Neural cell (in vitro differentiated cells): Measurements from ENCODE around the gene KCNJ1. TPM values are rescaled to one million over a fixed set of nuclear protein-coding genes. Genes with fewer than 3 reads are reported as not detected.

ENCODE experiments used
- H2AFZ ChIP-seq: fragments of 200-600, 300-800 bp; sonication (generic), shearing (Covaris generic); 2 replicates; pipeline ENCODE4 v1.6.0; 2014; ENCODE audit warnings: low read depth, mild to moderate bottlenecking, antibody characterized with exemption, low read length, moderate library complexity
- H3F3A ChIP-seq: fragments of 200-600 bp; shearing (Covaris generic); 2 replicates; pipeline ENCODE4 v1.6.1; 2016; ENCODE audit warnings: mild to moderate bottlenecking, moderate library complexity, mixed read lengths, antibody characterized with exemption, low read length; ENCODE audit not compliant: insufficient read depth, poor library complexity, severe bottlenecking
- H3K27ac ChIP-seq: fragments of 200-600, 300-800 bp; sonication (generic), shearing (Covaris generic); 2 replicates; pipeline ENCODE4 v1.5.1; 2014; ENCODE audit warnings: mild to moderate bottlenecking, low read length, moderate library complexity
- H3K27me3 ChIP-seq: fragments of 300-800, 200-600 bp; sonication (generic), shearing (Covaris generic); 2 replicates; pipeline ENCODE4 v1.6.0; 2014; ENCODE audit warnings: mild to moderate bottlenecking, low read depth, low read length, moderate library complexity; ENCODE audit not compliant: insufficient read depth
- H3K36me3 ChIP-seq: fragments of 300-800, 200-600 bp; sonication (generic), shearing (Covaris generic); 2 replicates; pipeline ENCODE4 v1.5.1; 2014; ENCODE audit warnings: mild to moderate bottlenecking, antibody characterized with exemption, low read length, moderate library complexity; ENCODE audit not compliant: insufficient read depth
- H3K4me2 ChIP-seq: fragments of 300-800, 200-600 bp; sonication (generic), shearing (Covaris generic); 2 replicates; pipeline ENCODE4 v1.6.0; 2014; ENCODE audit warnings: mild to moderate bottlenecking, low read length
- H3K4me3 ChIP-seq: fragments of 300-800, 200-600 bp; sonication (generic), shearing (Covaris generic); 2 replicates; pipeline ENCODE4 v1.5.1; 2014; ENCODE audit warnings: mild to moderate bottlenecking, low read length, moderate library complexity
- H3K79me2 ChIP-seq: fragments of 200-600 bp; shearing (Covaris generic); replicated peaks from 2 replicates; pipeline ENCODE4 v1.6.0; 2014; ENCODE audit warnings: mild to moderate bottlenecking, low read length, moderate library complexity; ENCODE audit not compliant: insufficient read depth
- H3K9ac ChIP-seq: fragments of 300-800, 200-600 bp; sonication (generic), shearing (Covaris generic); 2 replicates; pipeline ENCODE4 v1.6.1; 2016; ENCODE audit warnings: mild to moderate bottlenecking, low read length, mixed read lengths
- H3K9me2 ChIP-seq: fragments of 200-600 bp; shearing (Covaris generic); 2 replicates; pipeline ENCODE4 v1.6.1; 2016; ENCODE audit warnings: mild to moderate bottlenecking, low read length, mixed read lengths; ENCODE audit not compliant: insufficient read depth
- H3K9me3 ChIP-seq: fragments of 200-600, 300-800 bp; sonication (generic), shearing (Covaris generic); 2 replicates; pipeline ENCODE4 v1.6.1; 2016; ENCODE audit warnings: mild to moderate bottlenecking, mixed run types, low read length, moderate library complexity, mixed read lengths
- H4K20me1 ChIP-seq: fragments of 200-600 bp; shearing (Covaris generic); 2 replicates; pipeline ENCODE4 v1.6.1; 2016; ENCODE audit warnings: mild to moderate bottlenecking, mixed run types; ENCODE audit not compliant: insufficient read depth
- CTCF ChIP-seq: fragments of 450-650 bp; IDR thresholded peaks from 2 replicates; pipeline ENCODE4 v1.5.1; 2014; ENCODE audit warnings: antibody characterized with exemption, mild to moderate bottlenecking, moderate library complexity; ENCODE audit not compliant: poor library complexity, severe bottlenecking
- EP300 ChIP-seq: fragments of 450-650 bp; conservative IDR thresholded peaks from 2 replicates; pipeline ENCODE4 v1.6.1; 2014; ENCODE audit warnings: antibody characterized with exemption, mild to moderate bottlenecking, moderate library complexity; ENCODE audit not compliant: poor library complexity, severe bottlenecking
- EZH2 ChIP-seq: fragments of 200-600, 300-800 bp; shearing (Covaris generic), sonication (generic); IDR thresholded peaks from 2 replicates; pipeline ENCODE4 v1.6.1; 2014; ENCODE audit warnings: antibody characterized with exemption, low read length, borderline replicate concordance, mild to moderate bottlenecking; ENCODE audit not compliant: insufficient read depth, poor library complexity, severe bottlenecking
- MXI1 ChIP-seq: fragments of 450-650 bp; conservative IDR thresholded peaks from 2 replicates; pipeline ENCODE4 v1.6.1; 2014; ENCODE audit warnings: antibody characterized with exemption, mild to moderate bottlenecking; ENCODE audit not compliant: poor library complexity, severe bottlenecking
- POLR2AphosphoS5 ChIP-seq: IDR thresholded peaks from 2 replicates; pipeline ENCODE4 v1.6.1; 2012
- RAD21 ChIP-seq: fragments of 450-650 bp; conservative IDR thresholded peaks from 2 replicates; pipeline ENCODE4 v1.6.1; 2014; ENCODE audit warnings: antibody characterized with exemption, mild to moderate bottlenecking, moderate library complexity
- REST ChIP-seq: IDR thresholded peaks from 2 replicates; pipeline ENCODE4 v1.6.1; 2012; ENCODE audit warnings: borderline replicate concordance
- SMC3 ChIP-seq: fragments of 450-650 bp; conservative IDR thresholded peaks from 2 replicates; pipeline ENCODE4 v1.6.1; 2014; ENCODE audit warnings: antibody characterized with exemption, mild to moderate bottlenecking, moderate library complexity; ENCODE audit not compliant: poor library complexity
- TAF1 ChIP-seq: IDR thresholded peaks from 2 replicates; pipeline ENCODE4 v1.6.1; 2012; ENCODE audit warnings: low read depth
- polyA plus RNA-seq: library from polyadenylated mRNA; depleted of rRNA; stranded (reverse); fragments of >200 nt; gene quantifications from 2 replicates; pipeline ENCODE4 v1.2.3, GENCODE V29; 2014

Gene KCNJ1
- polyA plus RNA-seq, 1 donor from 2014 or later: 0.22 TPM

DNA sequence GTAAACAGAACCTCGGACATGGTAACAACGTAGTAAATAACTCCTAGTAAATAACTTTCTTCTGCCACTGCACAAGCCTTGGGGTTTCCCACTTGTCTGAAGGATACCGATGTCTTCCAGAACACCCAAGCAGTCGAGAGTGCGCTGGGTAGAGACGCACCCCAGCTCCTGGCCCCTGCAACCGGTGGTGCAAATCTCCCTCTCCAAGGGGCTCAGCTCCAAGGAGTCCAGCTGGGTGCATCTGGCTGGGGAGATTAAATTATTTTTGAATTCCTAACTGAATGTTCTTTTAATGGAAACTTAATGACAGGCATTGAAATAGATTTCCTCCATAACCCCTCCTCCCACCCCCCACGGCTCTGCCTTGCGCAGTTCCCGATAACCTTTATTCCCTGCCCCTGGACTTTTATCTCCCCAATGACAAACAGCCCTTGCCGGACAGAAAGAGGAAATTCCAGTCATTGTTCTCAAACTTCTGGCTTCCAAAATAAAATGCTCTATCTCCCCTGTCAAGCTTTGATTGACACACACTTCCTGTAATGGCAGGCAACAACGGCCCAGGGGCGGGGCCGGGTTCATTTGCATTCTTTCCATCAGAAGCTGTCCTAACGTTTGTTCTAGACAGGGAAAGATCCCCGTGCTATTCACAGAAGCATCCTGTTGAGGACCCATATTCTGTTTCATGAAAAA lies 31.2 kb downstream of the KCNJ1 start:
- no peaks in the 10 kb centered on the region for H3F3A ChIP-seq
- peak overlapping the region; percentile 35 for H3K27ac ChIP-seq
- no peaks in the 10 kb centered on the region for H3K36me3 ChIP-seq
- no peaks in the 10 kb centered on the region for H4K20me1 ChIP-seq
- H3K9me3 ChIP-seq: no peaks in the 10 kb centered on the region
- no peaks in the 10 kb centered on the region for H3K9me2 ChIP-seq
- no peak overlapping the region for H3K4me2 ChIP-seq
- no peak for TF ChIP-seq TAF1
- TF ChIP-seq RAD21: no peak
- no peak for TF ChIP-seq REST
- no peak for TF ChIP-seq CTCF
- no peak for TF ChIP-seq SMC3
- TF ChIP-seq EZH2: no peak
- no peak for TF ChIP-seq MXI1
- TF ChIP-seq POLR2AphosphoS5: no peak
- TF ChIP-seq EP300: no peak
- no peak overlapping the region for H2AFZ ChIP-seq
- H3K79me2 ChIP-seq: no peaks in the 10 kb centered on the region
- H3K4me3 ChIP-seq: no peak overlapping the region
- no peaks in the 10 kb centered on the region for H3K27me3 ChIP-seq
- no peak overlapping the region for H3K9ac ChIP-seq

DNA sequence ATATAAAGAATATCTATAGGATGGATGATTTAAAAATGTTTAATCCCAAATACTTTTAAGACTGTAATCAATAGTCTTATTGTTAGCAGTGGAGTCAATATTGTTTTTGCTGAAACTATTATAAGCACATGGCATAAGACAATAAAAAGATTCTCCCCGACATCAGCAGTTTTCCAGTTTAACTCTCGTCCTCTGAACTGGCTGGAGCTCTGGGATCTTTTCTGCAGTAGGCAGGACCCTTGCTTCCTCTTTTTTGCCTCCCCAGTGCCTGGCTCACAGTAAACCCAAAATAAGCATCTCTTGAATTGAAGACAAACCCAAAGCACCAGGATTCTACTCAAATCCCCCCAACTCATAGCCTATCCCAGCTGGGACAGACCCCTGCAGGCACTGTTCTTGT lies 32.9 kb downstream of the KCNJ1 start:
- Histone ChIP-seq H3K9ac (no peak overlapping the region), H3K4me3 (no peak overlapping the region), H4K20me1 (no peaks in the 10 kb centered on the region)

More for the DNA sequence above, 32.9 kb downstream of the KCNJ1 start:
- H3K4me2 ChIP-seq: no peak overlapping the region
- no peak overlapping the region for H2AFZ ChIP-seq
- H3K27me3 ChIP-seq: no peaks in the 10 kb centered on the region
- H3K27ac ChIP-seq: no peak overlapping the region
- H3K79me2 ChIP-seq: no peaks in the 10 kb centered on the region
- no peaks in the 10 kb centered on the region for H3K9me3 ChIP-seq
- H3K36me3 ChIP-seq: no peaks in the 10 kb centered on the region
- TF ChIP-seq SMC3 (no peak), MXI1 (no peak), TAF1 (no peak), REST (no peak), CTCF (no peak), EZH2 (no peak), POLR2AphosphoS5 (no peak), EP300 (no peak), RAD21 (no peak)
- H3K9me2 ChIP-seq: no peaks in the 10 kb centered on the region
- no peaks in the 10 kb centered on the region for H3F3A ChIP-seq
